ENCODE data around the gene UACA. TPM values are rescaled to one million over a fixed set of nuclear protein-coding genes. Genes with fewer than 3 reads are reported as not detected.
"Not testable (repeated sequence)": the region's sequence is repeated elsewhere in the genome, so short reads cannot be mapped to it uniquely, and the experiment has no call there.

UACA gene
- total RNA-seq, 2 experiments from 2014 or later: 2.3 to 3.9 TPM

DNA sequence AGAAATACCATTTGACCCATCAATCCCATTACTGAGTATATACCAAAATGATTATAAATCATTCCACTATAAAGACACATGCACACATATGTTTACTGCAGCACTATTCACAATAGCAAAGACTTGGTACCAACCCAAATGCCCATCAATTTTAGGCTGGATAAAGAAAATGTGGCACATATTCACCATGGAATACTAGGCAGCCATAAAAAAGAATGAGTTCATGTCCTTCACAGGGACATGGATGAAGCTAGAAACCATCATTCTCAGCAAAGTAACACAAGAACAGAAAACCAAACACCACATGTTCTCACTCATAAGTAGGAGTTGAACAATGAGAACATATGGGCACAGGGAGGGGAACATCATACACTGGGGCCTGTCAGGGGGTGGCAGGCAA lies 16.8 kb downstream of the UACA start:
- H3K9me3 Mint-ChIP-seq, H3K27ac Mint-ChIP-seq, DNase-seq, H3K36me3 Mint-ChIP-seq, H3K4me3 Mint-ChIP-seq, H3K4me1 Mint-ChIP-seq: not testable (repeated sequence)
- H3K27me3 Mint-ChIP-seq: peaks cover 18% of the 10 kb centered on the region

DNA sequence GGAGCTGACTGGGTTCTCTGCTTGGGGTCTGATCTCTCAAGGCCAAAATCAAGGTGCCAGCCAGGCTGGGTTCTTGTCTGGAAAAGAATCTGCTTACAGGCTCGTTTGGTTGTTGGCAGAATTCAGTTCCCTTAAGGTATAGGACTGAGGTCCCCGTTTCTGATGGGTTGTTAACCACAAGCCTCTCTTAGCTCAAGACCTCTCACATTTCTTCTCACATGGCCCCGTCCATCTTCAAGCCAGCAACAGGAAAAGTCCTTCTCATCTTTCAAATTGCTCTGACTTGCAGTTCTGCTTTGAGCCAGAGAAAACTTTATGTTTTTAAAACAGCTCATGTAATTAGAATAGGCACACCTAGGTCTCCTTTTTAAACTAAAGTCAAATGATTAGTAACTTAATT lies 20.4 kb downstream of the UACA start:
- Mint-ChIP-seq H3K4me3 (no peak overlapping the region), H3K9me3 (no peaks in the 10 kb centered on the region), H3K36me3 (no peaks in the 10 kb centered on the region), H3K27ac (no peak overlapping the region), H3K4me1 (no peaks in the 10 kb centered on the region), H3K27me3 (peaks cover 18% of the 10 kb centered on the region)
- DNase-seq: no peak

DNA sequence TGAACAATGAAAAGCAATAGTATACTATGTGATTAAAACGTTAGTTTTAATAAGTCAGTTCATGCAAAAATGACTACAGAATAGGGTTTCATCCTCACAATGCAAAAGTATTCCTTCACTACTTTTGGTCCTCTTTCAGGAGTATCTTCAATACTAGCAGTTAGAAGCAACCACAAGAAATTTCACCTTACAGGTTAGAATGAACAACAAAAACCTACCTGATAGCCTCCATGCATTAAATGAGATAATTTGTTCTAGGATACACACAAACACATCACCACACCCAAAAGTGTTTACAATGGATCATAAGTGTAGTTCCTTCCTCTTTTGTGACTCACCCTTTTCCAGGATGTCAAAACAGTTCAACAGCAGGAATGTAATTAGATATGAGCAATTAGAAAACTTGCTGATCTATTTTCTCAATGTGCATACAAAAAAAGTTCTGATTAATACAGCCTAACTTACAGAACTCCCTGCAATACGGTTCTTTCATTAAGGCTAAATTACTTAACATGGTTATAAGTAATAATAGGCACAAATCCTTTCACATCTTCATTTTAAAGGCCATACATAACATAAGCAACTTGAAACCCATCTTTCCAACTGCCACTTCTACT lies 21.6 kb downstream of the UACA start:
- H3K36me3 Mint-ChIP-seq: no peaks in the 10 kb centered on the region
- no peak overlapping the region for H3K27ac Mint-ChIP-seq
- no peak for DNase-seq
- H3K27me3 Mint-ChIP-seq: peaks cover 18% of the 10 kb centered on the region
- H3K9me3 Mint-ChIP-seq: no peaks in the 10 kb centered on the region
- no peaks in the 10 kb centered on the region for H3K4me1 Mint-ChIP-seq
- H3K4me3 Mint-ChIP-seq: no peak overlapping the region

DNA sequence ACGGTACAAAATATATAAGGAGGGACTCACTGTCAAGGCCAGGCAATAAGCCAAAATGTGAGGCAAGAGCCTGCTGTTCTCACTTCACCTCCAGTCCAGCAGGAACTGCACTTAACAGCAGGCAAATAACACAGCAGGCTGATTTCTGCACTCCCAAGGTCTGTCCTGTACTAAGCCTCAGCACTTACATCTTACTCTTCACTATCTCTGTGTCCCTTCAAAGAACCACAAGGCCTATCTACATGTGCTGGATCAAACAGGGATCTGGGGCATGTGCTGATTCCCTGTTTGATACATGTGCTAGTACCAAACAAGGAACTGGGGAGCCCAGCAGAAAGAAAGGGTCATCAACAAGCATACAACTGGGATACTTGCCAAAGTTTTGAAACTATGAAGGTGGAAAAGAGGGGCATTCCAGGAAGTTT lies 22.2 kb downstream of the UACA start:
- no peak for DNase-seq
- Mint-ChIP-seq H3K36me3 (no peaks in the 10 kb centered on the region), H3K27ac (no peak overlapping the region), H3K9me3 (no peaks in the 10 kb centered on the region), H3K4me1 (no peaks in the 10 kb centered on the region), H3K4me3 (no peak overlapping the region), H3K27me3 (peaks cover 15% of the 10 kb centered on the region)

DNA sequence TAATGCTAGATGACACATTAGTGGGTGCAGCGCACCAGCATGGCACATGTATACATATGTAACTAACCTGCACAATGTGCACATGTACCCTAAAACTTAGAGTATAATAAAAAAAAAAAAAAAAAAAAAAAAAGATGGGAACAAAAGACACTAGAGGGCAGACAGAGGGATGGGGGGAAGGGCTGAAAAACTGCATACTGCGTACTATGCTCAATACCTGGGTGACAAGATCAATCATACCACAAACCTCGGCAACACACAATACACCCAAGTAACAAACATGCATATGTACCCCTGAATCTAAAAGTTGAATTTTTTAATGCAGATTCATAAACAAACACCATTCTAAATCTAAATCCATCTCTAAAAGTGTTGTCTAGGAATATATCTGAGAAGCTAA lies 28.3 kb downstream of the UACA start:
- not testable (repeated sequence) for DNase-seq, H3K4me1 Mint-ChIP-seq, H3K27ac Mint-ChIP-seq, H3K4me3 Mint-ChIP-seq, H3K36me3 Mint-ChIP-seq, H3K27me3 Mint-ChIP-seq, H3K9me3 Mint-ChIP-seq

DNA sequence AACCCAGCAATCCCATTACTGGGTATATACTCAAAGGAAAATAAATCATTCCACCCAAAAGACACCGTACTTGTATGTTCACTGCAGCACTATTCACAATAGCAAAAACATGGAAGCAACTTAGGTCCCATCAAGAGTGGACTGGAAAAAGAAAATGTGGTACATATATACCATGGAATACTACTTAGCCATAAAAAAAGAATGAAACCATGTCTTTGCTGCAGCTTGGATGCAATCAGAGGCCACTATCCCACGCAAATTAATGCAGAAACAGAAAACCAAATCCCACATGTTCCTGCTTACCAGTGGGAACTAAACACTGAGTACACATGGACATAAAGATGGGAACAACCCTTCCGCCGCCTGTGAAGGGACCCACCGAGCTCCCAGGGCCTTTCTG lies 34.2 kb downstream of the UACA start:
- Mint-ChIP-seq H3K36me3 (no peaks in the 10 kb centered on the region), H3K27me3 (peaks cover 13% of the 10 kb centered on the region), H3K4me3 (no peak overlapping the region), H3K4me1 (no peaks in the 10 kb centered on the region), H3K27ac (no peak overlapping the region), H3K9me3 (no peaks in the 10 kb centered on the region)
- DNase-seq: no peak

DNA sequence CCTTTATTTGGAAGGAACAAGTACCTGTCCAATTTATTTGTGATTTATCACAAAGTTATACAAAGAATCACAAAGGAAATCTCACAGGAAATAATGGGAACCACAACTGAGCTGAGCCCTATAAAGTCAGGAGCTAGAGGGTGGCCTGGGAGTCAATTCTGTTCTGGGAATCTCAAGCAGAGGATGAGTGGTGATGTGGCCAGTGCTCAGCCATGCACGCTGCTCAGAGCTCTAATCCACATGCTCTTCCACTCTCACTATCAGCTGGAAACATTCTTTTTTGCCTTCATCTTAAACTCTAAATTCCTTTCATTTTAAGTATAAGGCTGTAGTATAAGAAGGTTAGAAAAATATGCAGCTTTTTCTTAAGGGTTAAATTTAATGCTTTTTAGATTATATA lies 36.6 kb downstream of the UACA start:
- H3K27ac Mint-ChIP-seq: no peak overlapping the region
- DNase-seq: no peak
- H3K4me3 Mint-ChIP-seq: no peak overlapping the region
- no peaks in the 10 kb centered on the region for H3K4me1 Mint-ChIP-seq
- H3K9me3 Mint-ChIP-seq: no peaks in the 10 kb centered on the region
- H3K36me3 Mint-ChIP-seq: no peaks in the 10 kb centered on the region
- H3K27me3 Mint-ChIP-seq: peaks cover 13% of the 10 kb centered on the region

DNA sequence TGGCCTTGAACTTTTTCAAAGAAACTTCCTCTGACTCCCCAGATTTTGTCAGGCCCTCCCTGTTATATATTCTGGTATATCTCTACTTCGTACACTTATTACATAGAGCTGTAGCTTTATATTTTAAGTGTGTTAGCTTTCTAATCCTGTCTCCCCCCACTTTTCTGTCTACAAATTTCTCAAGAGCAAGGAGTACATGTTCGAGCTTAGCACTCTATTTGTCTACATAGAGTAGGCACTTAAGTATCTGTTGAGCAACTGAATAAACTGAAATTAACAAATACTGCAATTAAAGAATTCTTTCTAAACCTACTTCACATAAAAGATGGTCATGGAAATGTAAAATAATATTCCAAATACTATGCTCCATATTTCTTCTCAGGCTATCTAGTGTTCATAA lies 39.4 kb downstream of the UACA start:
- DNase-seq: no peak
- Mint-ChIP-seq H3K27ac (no peak overlapping the region), H3K9me3 (no peaks in the 10 kb centered on the region), H3K4me3 (no peak overlapping the region), H3K4me1 (peaks cover 2% of the 10 kb centered on the region), H3K27me3 (peaks cover 12% of the 10 kb centered on the region), H3K36me3 (no peaks in the 10 kb centered on the region)

DNA sequence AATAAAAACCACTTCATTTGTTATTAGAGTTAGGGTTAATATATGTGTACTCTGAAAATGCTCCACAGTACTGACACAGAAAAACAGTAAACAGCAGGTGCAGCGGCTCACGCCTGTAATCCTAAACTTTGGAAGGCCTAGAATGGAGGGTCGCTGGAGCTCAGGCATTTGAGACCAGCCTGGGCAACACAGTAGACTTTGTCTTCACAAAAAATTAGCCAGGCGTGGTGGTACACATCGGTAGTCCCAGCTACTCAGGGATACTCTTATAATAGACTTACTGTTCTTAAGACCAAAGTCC lies 40.3 kb downstream of the UACA start:
- no peak for DNase-seq
- H3K27me3 Mint-ChIP-seq: peaks cover 7% of the 10 kb centered on the region
- no peak overlapping the region for H3K27ac Mint-ChIP-seq
- no peaks in the 10 kb centered on the region for H3K36me3 Mint-ChIP-seq
- peaks cover 4% of the 10 kb centered on the region for H3K4me1 Mint-ChIP-seq
- H3K4me3 Mint-ChIP-seq: no peak overlapping the region
- no peaks in the 10 kb centered on the region for H3K9me3 Mint-ChIP-seq

DNA sequence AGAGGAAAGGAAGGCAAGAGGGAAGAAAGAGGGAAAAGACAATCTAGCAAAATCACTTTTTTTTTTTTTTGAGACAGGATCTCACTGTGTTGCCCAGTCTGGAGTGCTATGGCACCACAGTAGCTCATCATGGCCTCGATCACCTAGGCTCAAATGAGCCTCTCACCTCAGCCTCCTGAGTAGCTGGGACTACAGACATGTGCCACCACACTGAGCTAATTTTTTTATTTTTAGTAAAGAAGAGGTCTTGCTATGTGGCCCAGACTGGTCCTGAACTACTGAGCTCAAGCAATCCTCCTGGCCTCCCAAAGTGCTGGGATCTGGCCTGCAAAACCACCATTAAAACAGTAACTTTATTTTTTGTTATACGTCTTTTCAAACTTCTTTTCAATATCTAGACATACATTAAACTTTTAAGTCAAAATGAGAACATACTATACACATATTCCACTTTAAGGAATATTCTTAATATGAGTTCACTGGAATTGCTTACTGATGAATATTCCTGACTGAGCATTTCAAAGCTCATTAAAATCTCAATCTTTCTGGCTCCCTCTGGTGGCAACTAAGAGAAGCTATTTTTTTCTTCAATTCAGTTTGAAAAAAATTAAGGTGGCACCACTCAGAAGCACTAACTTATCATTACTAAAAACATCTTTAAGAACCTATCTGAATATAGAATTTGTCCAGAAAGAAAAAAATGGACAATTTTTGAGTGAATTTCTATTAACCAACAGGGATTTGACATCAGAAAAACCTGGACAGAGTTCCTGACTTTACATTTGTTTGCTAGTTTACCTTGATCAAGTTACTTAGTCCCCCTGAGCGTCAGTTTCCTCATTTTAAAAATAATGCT lies 40.9 kb downstream of the UACA start:
- no peak overlapping the region for H3K27ac Mint-ChIP-seq
- no peak for DNase-seq
- H3K27me3 Mint-ChIP-seq: peaks cover 4% of the 10 kb centered on the region

DNA sequence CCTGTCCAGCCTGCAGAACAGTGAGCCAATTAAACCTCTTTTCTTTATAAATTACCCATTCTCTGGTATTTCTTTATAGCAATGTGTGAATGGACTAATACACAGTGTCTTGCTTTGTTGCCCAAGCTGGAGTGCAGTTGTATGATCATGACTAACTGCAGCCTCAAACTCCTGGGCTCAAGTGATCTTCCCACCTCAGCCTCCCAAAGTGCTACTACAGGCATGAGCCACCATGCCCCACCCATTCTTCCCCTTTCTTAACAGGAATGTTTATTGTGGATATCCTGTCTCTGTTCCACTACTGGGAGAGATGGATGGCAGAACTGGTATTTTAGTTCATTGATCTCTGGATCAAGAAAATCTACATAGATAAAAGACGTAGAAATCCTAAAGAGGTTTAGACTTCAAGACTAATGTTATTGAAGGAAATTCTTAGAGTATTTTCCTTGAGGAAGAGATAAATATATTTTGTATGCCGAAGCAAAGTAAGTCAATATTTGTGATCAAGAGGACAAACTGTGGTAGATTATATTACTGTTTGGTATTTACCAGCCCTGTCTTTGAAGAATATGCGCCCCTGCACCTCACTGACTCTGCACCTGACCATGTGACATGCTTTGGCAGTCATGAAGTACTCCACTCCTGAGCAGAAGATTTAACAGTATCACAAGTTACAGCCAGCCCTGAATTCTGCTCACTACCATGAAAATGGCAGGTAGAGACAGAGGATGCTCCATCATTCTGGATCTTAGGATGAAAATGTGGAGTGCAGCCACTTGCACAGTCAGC lies 42.9 kb downstream of the UACA start:
- H3K4me3 Mint-ChIP-seq: no peak overlapping the region
- no peaks in the 10 kb centered on the region for H3K27me3 Mint-ChIP-seq
- H3K36me3 Mint-ChIP-seq: no peaks in the 10 kb centered on the region
- H3K9me3 Mint-ChIP-seq: no peaks in the 10 kb centered on the region
- H3K4me1 Mint-ChIP-seq: peaks cover 4% of the 10 kb centered on the region
- no peak overlapping the region for H3K27ac Mint-ChIP-seq
- DNase-seq: no peak

More for the DNA sequence above, 40.9 kb downstream of the UACA start:
- Mint-ChIP-seq H3K4me1 (peaks cover 4% of the 10 kb centered on the region), H3K4me3 (no peak overlapping the region), H3K9me3 (no peaks in the 10 kb centered on the region), H3K36me3 (no peaks in the 10 kb centered on the region)

DNA sequence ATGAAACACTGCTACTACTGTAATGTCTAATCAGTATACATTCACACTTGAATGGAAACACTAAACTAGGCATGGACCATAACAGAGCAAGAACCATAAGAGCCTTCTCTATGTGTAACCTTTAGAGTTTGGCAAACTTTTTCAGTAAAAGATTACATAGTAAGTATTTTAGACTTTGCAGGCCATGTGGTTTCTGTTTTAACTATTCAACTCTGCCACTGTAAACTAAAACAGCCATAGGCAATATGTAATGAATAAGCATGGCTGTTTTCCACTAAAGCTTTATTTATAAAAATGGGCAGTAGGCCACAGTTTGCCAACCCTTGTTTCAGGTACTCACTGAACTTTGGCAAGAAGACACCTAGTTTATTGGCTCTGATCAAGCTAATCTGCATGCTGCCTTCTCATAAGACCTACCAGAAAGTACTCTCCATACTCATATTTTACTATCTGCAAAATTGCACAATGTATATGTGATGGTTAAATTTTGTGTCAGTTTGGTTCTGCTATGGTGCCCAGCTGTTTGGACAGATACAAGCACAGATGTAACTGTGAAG lies 46.0 kb downstream of the UACA start:
- no peak for DNase-seq
- H3K36me3 Mint-ChIP-seq: no peaks in the 10 kb centered on the region
- no peak overlapping the region for H3K27ac Mint-ChIP-seq
- H3K27me3 Mint-ChIP-seq: no peaks in the 10 kb centered on the region
- H3K9me3 Mint-ChIP-seq: no peaks in the 10 kb centered on the region
- no peak overlapping the region for H3K4me3 Mint-ChIP-seq
- peaks cover 4% of the 10 kb centered on the region for H3K4me1 Mint-ChIP-seq

DNA sequence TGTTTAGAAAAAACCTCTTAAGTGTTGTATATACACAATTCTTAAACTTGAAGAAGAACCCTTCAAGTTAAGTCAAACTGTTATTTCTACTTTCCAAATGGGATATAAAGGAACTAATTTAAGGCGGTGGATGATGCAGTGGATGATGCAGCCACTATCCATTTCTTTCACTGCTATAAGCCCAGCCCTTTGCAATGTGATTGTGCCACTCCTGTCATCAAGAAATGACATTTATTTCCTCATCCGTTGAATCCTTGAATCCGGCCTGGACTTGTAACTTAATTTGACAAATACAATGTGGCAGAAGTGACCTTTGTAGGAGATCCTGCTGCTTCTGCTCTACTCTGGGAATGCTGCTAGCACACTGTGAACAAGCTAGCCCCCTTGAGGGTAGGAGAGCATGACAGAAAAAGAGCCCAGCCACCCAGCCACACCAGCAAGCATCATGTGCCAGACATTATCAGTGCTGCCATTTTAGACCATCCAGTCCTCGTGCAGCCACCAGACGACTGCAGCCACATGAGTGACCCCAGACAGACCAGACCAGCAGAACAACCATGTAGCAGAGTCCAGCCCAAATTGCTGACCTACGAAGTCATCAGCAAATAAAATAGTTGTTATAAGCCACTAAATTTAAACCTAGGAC lies 47.4 kb downstream of the UACA start:
- no peak for DNase-seq
- Mint-ChIP-seq H3K36me3 (no peaks in the 10 kb centered on the region), H3K4me1 (peaks cover 4% of the 10 kb centered on the region), H3K9me3 (no peaks in the 10 kb centered on the region), H3K27me3 (no peaks in the 10 kb centered on the region), H3K27ac (no peak overlapping the region), H3K4me3 (no peak overlapping the region)

DNA sequence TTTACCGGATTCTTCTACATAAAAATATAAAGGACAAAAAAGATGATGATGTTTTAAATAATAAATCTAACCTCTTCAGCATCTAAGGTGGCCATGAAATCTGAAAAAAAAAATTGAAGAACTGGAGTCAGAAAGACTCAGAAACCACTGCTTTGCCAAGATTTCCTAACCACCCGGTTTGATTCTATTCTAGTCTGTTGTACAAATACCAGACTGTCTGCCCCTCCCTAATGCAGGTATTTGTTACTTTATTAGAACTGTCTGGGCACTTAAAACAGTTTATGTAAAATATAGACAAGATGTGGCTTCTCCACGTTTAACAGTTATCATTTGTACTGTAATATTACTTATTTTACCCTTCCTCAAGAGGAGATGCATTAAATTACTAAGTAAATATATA lies 48.8 kb downstream of the UACA start:
- Mint-ChIP-seq H3K4me1 (peaks cover 4% of the 10 kb centered on the region), H3K9me3 (no peaks in the 10 kb centered on the region), H3K4me3 (no peak overlapping the region), H3K27ac (no peak overlapping the region), H3K36me3 (no peaks in the 10 kb centered on the region), H3K27me3 (no peaks in the 10 kb centered on the region)
- no peak for DNase-seq

DNA sequence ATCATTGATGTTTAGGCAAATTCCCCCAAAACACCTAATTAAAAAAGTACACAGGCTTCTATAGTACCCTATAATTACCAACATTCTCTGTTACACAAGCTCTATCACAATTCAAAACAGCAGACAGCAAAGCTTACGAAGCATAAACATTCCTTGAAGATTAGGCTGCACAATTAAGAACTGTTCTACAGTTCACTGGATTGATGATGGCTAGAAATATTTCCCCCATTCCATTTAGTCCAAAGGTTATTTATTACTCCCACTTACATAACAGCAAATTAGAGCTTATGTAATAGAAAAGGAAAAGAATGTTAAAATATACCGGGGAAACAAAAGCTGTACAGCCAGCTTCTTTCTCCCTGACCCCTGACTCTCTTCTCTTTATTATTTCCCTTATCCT lies 49.3 kb downstream of the UACA start:
- Mint-ChIP-seq H3K27me3 (no peaks in the 10 kb centered on the region), H3K36me3 (no peaks in the 10 kb centered on the region), H3K4me1 (peaks cover 3% of the 10 kb centered on the region), H3K9me3 (no peaks in the 10 kb centered on the region), H3K27ac (no peak overlapping the region), H3K4me3 (no peak overlapping the region)
- no peak for DNase-seq

Data from activated naive CD8-positive, alpha-beta T cell treated with anti-CD3 and anti-CD28 coated beads for 36 hours (primary cell).